GM19463 (cell line): ENCODE results near the gene AOC1.

Experiments
- ATAC-seq: cut with Tn5 transposase; IDR thresholded peaks from one replicate; pipeline ENCODE4 v1.9.1; 2021; ENCODE audit warnings: mild to moderate bottlenecking, moderate library complexity; ENCODE audit not compliant: unreplicated experiment

Gene AOC1

DNA sequence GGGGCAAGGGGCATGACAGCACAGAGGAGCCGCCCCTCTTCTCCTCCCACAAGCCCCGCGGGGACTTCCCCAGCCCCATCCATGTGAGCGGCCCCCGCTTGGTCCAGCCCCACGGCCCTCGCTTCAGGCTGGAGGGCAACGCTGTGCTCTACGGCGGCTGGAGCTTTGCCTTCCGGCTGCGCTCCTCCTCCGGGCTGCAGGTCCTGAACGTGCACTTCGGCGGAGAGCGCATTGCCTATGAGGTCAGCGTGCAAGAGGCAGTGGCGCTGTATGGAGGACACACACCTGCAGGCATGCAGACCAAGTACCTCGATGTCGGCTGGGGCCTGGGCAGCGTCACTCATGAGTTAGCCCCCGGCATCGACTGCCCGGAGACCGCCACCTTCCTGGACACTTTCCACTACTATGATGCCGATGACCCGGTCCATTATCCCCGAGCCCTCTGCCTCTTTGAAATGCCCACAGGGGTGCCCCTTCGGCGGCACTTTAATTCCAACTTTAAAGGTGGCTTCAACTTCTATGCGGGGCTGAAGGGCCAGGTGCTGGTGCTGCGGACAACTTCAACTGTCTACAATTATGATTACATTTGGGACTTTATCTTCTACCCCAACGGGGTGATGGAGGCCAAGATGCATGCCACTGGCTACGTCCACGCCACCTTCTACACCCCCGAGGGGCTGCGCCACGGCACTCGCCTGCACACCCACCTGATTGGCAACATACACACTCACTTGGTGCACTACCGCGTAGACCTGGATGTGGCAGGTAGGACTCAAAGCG, 5.1 kb downstream of the AOC1 start:
- ATAC-seq: no peak

DNA sequence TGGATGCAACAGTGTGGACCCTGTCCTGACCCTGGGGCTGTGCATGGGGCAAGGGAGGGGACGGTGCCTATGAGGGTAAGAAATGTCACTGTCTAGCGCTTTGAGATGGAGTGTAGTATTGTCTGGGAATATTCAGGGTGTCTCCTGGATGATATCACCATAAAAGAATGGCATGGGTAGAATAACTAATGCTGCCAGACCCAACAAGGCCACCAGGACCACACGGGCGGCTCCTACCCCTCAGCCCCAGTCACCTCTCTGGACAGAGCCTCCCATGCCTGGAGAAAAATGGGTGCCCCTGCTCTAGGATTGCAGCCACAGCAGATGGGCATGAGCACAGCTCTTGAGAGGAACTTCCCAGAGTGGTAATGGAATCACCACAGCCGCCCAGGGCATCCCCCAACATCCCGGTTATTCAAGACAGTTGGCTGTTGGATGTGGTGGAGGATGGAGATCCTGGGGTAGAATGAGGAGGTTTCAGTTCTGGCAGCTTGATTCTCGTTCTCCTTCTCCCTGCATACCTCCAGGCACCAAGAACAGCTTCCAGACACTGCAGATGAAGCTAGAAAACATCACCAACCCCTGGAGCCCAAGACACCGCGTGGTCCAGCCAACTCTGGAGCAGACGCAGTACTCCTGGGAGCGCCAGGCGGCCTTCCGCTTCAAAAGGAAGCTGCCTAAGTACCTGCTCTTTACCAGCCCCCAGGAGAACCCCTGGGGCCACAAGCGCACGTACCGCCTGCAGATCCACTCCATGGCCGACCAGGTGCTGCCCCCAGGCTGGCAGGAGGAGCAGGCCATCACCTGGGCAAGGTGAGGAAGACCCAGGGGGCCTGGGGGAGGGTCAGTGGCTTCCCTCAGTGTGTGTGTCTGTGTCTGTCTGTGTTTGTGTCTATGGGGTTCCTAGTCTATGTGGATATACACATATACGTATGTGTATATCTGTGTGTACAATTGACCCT, 6.2 kb downstream of the AOC1 start:
- ATAC-seq: no peak

DNA sequence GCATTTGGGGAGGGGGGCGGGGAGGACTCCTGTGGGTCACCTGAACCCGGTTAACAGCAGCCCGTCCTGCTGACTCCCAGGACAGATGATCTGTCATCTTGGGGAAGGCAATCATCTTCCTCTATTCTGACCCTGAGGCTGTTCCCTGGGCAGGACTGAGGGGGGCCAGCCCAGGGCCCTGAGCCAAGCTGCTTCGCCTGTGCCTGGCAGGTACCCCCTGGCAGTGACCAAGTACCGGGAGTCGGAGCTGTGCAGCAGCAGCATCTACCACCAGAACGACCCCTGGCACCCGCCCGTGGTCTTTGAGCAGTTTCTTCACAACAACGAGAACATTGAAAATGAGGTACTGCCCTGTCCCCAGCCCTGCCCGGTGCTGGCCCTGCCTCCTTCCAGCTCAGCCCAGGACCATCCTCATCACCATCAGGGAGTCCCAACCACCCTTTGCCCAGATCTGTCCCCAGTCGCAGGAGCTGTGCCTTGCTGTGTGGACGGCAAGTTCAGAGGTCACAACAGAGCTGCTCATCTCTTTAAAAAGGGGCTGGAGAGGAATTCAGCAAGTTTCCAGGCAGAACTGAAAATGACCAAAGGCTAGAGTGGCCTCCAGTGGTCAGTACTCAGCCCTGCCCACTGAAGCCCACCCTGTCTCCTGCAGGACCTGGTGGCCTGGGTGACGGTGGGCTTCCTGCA, 8.1 kb downstream of the AOC1 start:
- ATAC-seq: no peak

GRCh38 chr7:150860978-150861295, 8.6 kb downstream of the AOC1 start:
- ATAC-seq: no peak

GRCh38 chr7:150862356-150862755, 10.0 kb downstream of the AOC1 start:
- ATAC-seq: no peak

GRCh38 chr7:150863946-150864345, 11.6 kb downstream of the AOC1 start:
- no peak for ATAC-seq

DNA sequence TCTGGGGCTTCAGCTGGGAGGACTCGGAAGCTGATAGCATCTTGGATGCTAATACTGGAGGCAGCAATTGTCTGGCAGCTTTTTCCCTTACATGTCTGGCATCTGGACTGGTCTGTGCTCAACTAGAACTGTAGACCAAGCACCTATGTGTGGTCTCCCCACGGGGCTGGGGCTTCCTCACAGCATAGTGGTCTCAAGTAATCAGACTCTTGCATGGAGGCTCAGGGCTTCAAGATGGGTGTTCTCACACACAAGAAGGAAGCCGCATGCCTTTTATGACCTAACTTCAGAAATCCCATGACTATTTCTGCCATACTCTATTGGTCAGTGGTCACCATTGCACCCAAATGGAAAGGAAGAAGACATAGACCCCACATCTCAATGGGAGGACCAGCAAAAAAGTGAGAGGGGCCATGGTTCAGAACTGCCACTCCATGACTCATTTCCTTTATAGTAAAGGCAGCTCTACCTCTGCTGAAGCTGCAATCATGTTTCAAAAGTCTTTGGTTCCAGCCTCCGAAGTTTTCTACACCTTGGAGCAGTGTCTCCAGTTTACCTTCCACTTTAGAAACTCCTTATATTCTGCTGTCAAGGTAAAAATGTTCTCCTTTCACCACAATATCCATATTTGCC, 14.7 kb downstream of the AOC1 start:
- ATAC-seq: no peak

DNA sequence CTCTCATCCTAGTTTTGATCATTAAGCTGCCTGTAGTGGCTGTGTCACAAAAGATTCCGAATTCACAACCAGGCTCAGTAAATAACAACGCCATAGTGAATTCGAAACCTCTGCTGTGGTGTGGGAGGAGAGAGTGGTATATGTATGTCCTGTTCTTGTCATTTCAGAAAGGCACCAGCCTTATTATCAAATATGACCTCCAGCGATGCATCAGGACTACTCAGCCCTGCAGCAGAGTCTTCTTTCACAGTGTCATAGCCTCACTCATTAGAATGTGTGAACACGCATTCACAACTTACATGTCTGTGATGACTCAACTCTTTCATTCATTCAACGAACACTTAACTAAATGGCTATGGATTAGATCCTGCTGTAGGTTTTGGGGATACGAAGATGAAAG, 15.3 kb downstream of the AOC1 start:
- ATAC-seq: no peak

GRCh38 chr7:150869467-150869866, 17.1 kb downstream of the AOC1 start:
- no peak for ATAC-seq

- ATAC-seq: no peak
Measured at GRCh38 chr7:150871601-150872000, 19.3 kb downstream of the AOC1 start.

DNA sequence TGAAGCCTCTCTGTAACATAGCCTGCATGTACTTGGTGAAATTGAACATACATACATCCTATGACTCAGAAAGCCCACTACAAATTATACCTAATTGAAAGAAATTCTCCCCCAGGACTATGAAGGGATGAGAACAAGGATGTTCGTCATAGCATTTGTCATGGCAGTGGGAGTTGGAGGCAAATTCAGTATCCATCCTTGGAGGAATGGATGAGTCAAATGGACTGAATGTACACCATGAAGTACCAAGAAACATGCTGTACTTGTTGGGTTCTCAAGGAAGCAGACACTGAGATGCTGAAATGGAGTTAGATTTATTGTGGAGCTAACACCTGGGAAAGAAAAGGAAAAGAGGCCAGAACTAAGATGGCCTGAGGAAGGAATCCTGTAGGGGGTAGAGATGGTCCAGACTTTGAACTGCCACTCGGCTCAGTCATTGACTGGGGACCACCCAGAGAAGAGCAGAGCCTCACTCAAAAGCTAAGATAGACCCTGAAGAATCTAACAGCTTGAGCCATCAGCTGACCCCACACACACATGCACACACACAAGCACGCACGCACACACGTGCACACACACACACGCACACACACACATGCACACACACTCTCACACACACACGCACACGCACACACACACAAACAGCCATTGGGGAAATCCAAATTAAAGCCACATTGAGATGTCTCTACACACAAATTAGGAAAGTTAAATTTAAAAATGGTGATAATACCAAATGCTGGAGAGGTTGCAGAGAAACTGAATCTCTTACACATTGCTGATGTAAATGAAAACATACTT, 22.3 kb downstream of the AOC1 start:
- no peak for ATAC-seq

- no peak for ATAC-seq
Measured at GRCh38 chr7:150875791-150876190, 23.5 kb downstream of the AOC1 start.

DNA sequence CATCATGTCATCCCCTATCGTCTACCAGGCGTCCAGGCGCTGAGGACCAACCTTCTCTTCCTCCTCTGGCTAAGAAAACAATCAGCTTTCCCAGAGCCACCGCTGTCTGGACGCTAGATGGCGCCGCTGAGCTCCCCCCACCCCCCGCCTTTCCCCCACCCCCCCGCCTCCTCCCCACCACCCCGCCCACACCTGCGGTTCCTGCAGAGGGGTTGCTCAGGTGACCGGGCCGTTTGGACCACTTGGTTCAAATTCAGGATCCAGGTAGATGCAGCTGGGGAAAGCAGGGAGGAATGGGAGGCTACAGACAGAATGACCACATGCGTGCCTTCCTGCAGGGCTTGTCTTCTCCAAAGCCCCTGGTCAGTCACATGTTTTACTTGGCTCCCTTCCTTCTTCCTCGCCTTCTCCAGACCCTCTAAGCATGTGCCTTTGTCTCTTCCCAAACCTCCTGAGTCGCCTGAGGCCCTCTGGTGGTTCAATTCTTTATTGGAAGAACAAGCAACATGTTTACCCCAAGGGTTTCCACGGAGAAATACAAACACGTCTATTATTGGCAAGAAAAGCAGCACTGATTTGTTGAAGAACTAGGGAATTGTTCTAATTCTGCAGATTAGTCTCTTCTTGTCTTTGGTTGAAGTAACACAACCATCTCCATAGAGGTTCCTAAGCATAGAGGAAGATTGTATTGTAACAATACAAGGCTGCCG, 24.7 kb downstream of the AOC1 start:
- no peak for ATAC-seq

- ATAC-seq: no peak
Measured at GRCh38 chr7:150877536-150877935, 25.2 kb downstream of the AOC1 start.

DNA sequence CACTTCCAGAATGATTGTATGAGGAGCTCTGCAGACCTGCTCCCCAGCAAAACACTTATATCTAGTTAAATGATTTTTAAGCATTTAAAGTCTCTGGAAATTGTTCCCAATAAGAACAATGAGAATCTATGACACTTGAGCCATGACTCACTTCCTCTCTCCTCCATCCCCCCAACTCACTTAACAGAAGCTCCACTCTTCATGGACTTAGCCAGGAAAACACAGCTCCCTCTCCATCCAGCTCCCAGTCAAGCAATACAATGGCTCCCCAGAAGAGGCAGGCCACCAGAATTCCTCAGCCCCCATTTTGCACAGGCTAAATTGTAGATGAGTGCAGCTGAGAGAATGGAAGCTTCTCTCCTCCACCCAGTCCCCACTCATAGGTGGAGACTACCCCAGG, 27.0 kb downstream of the AOC1 start:
- no peak for ATAC-seq

- ATAC-seq: no peak
Measured at GRCh38 chr7:150881189-150881588, 28.9 kb downstream of the AOC1 start.

GRCh38 chr7:150890853-150891584, 38.7 kb downstream of the AOC1 start:
- ATAC-seq: no peak

DNA sequence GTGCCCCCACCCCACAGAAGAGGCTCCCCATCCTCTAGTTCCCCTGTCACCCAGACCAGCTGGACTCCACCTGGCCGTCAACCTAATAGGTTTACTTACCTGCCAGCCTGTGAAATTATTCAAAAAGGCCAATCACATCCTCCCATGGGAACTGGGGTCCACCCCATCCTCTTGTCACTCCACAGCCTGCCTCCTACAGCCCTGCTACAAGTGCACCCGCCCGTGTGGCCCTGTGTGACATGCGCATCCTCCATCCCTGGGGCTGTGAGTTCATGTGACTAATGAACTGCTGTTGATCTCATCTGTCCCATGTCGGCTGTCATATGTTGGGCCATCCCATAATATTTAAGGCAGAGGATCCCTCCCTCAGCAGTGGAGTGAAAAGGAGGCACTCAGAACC, 39.4 kb downstream of the AOC1 start:
- ATAC-seq: no peak

DNA sequence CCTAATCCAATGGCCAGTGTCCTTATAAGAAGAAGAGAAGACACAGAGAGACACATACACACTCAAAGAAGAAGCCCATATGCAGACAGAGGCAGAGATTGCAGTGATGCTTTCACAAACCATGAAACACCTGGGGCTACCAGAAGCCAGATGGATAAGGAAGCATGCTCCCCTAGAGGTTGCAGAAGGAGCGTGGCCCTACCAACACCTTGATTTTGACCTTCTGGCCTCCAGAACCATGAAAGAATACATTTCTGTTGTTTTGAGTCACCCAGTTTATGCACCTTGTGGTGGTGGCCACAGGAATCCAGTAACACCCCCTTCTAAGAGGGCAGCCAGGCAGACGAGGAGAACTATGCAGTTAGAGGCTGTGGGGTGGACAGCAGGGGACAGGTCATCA, 43.5 kb downstream of the AOC1 start:
- ATAC-seq: no peak
